ENCODE data around the gene C15orf39.

C15orf39 gene

GRCh38 chr15:75192307-75192706 is 9.4 kb upstream of the C15orf39 start:
- Histone ChIP-seq H3K9me3 (no peaks in the 10 kb centered on the region), H3K4me1 (peaks cover 9% of the 10 kb centered on the region), H3K4me3 (ENCODE audit: low read depth, low read length) (no peak overlapping the region), H3K36me3 (no peaks in the 10 kb centered on the region), H3K27me3 (no peaks in the 10 kb centered on the region)
- DNase-seq, result no peak
- TF ChIP-seq, protein P1, sequence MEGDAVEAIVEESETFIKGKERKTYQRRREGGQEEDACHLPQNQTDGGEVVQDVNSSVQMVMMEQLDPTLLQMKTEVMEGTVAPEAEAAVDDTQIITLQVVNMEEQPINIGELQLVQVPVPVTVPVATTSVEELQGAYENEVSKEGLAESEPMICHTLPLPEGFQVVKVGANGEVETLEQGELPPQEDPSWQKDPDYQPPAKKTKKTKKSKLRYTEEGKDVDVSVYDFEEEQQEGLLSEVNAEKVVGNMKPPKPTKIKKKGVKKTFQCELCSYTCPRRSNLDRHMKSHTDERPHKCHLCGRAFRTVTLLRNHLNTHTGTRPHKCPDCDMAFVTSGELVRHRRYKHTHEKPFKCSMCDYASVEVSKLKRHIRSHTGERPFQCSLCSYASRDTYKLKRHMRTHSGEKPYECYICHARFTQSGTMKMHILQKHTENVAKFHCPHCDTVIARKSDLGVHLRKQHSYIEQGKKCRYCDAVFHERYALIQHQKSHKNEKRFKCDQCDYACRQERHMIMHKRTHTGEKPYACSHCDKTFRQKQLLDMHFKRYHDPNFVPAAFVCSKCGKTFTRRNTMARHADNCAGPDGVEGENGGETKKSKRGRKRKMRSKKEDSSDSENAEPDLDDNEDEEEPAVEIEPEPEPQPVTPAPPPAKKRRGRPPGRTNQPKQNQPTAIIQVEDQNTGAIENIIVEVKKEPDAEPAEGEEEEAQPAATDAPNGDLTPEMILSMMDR (IDR thresholded peaks at IDR 0.05; ENCODE audit: low read depth, low read length), result no peak

- no peak for DNase-seq
- TF ChIP-seq, protein P1 (IDR thresholded peaks at IDR 0.05; ENCODE audit: low read depth, low read length), result no peak
- Histone ChIP-seq H3K36me3 (no peaks in the 10 kb centered on the region), H3K4me1 (peaks cover 10% of the 10 kb centered on the region), H3K27me3 (no peaks in the 10 kb centered on the region), H3K9me3 (no peaks in the 10 kb centered on the region), H3K4me3 (ENCODE audit: low read depth, low read length) (no peak overlapping the region)
These were observed 8.4 kb upstream of the C15orf39 start for GRCh38 chr15:75193272-75193671.

GRCh38 chr15:75193976-75194375 is 7.7 kb upstream of the C15orf39 start:
- TF ChIP-seq, protein P1 (IDR thresholded peaks at IDR 0.05; ENCODE audit: low read depth, low read length), result no peak
- no peak for DNase-seq

DNA sequence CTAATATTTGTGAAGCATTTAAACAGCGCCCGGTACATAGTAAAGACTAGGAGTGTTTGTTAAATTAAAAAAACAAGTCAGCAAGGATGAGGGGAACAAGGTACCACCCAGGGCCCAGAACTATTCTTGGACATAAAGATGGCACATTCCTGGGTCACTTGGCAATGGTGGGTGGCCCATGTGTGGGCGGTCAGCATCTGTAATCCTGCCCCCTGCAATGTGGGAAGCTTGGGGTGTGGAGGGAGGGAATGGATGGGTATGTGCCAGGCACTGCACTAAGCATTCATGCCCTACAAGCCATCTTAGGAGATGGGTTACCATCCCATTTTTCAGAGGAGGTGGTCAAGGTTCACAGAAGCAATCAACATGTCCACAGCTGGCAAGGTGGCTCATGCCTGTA is 7.3 kb upstream of the C15orf39 start:
- Histone ChIP-seq H3K4me1 (peaks cover 12% of the 10 kb centered on the region), H3K9me3 (no peaks in the 10 kb centered on the region), H3K36me3 (no peaks in the 10 kb centered on the region), H3K4me3 (ENCODE audit: low read depth, low read length) (no peak overlapping the region), H3K27me3 (no peaks in the 10 kb centered on the region)
- TF ChIP-seq, protein P1 (IDR thresholded peaks at IDR 0.05; ENCODE audit: low read depth, low read length), result no peak
- DNase-seq, result no peak

More at GRCh38 chr15:75193976-75194375, 7.7 kb upstream of the C15orf39 start:
- Histone ChIP-seq H3K27me3 (no peaks in the 10 kb centered on the region), H3K9me3 (no peaks in the 10 kb centered on the region), H3K4me1 (peaks cover 12% of the 10 kb centered on the region), H3K36me3 (no peaks in the 10 kb centered on the region), H3K4me3 (ENCODE audit: low read depth, low read length) (no peak overlapping the region)

DNA sequence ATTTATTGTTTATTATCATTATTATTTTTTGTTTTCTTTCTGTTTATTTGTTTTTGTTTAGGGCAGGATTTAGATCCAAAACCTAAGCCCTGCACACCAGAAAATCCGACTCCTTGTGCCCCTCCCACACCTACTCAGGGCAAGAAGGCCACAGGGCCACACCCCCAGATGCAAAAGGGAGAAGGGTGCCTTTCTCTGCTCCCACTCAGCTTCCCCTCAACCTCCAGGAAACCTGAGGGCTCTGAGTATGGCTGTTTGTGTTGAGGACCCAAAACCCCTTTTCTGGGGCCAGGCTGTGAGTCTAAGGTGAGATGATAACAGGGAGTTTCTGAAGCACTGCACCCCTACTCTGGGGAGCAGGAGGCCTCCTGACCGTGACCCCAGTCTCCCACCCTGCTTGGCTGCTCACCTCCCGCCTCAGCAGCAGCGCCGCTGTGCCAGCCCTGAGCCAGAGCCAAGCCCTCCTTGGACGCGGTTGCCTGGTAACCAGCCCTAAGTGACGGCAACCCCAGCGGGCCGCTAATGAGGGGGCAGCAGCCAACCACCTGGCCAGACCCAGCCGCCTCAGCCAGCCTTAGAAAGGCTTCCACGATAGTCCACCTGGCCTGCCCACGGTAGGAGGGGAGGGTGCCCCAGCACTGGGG is 6.4 kb upstream of the C15orf39 start:
- H3K27me3 ChIP-seq, result no peaks in the 10 kb centered on the region
- DNase-seq, result peak; percentile 89
- peak overlapping the region; percentile 38 for H3K4me3 ChIP-seq (ENCODE audit: low read depth, low read length)
- TF ChIP-seq, protein P1 (IDR thresholded peaks at IDR 0.05; ENCODE audit: low read depth, low read length), result no peak
- no peaks in the 10 kb centered on the region for H3K36me3 ChIP-seq
- H3K4me1 ChIP-seq, result peaks cover 12% of the 10 kb centered on the region
- H3K9me3 ChIP-seq, result no peaks in the 10 kb centered on the region

- Histone ChIP-seq H3K9me3 (no peaks in the 10 kb centered on the region), H3K4me1 (peaks cover 12% of the 10 kb centered on the region), H3K27me3 (no peaks in the 10 kb centered on the region), H3K36me3 (no peaks in the 10 kb centered on the region), H3K4me3 (ENCODE audit: low read depth, low read length) (peak overlapping the region; percentile 35)
- TF ChIP-seq, protein P1 (IDR thresholded peaks at IDR 0.05; ENCODE audit: low read depth, low read length), result no peak
- peak; percentile 59 for DNase-seq
These were observed 5.9 kb upstream of the C15orf39 start for GRCh38 chr15:75195766-75196241.
